ENCODE data around the gene LYZL4.

Gene LYZL4

GRCh38 chr3:42410370-42411131 is at the start of gene LYZL4:
TSS of gene LYZL4 (minus strand) at chr3:42410610. CDS start at chr3:42407251, 3,359 bp downstream.
- no peak for DNase-seq (ENCODE audit: low read depth)

GRCh38 chr3:42459151-42459550 is 48.7 kb upstream of the LYZL4 start:
- peak; percentile 20 for DNase-seq (ENCODE audit: low read depth)

- DNase-seq (ENCODE audit: low read depth), result no peak
Observed at GRCh38 chr3:42456211-42456610, 45.8 kb upstream of the LYZL4 start.

- no peak for DNase-seq (ENCODE audit: low read depth)
Observed at GRCh38 chr3:42451546-42452230, 41.3 kb upstream of the LYZL4 start.

GRCh38 chr3:42451116-42451515 is 40.7 kb upstream of the LYZL4 start:
- no peak for DNase-seq (ENCODE audit: low read depth)

- no peak for DNase-seq (ENCODE audit: low read depth)
Observed at GRCh38 chr3:42450567-42450966, 40.2 kb upstream of the LYZL4 start.

GRCh38 chr3:42447481-42447880 is 37.1 kb upstream of the LYZL4 start:
- no peak for DNase-seq (ENCODE audit: low read depth)

GRCh38 chr3:42446111-42447050 is 36.0 kb upstream of the LYZL4 start:
- DNase-seq (ENCODE audit: low read depth), result no peak

GRCh38 chr3:42443819-42444436 is 33.5 kb upstream of the LYZL4 start:
- peak; percentile 47 for DNase-seq (ENCODE audit: low read depth)

GRCh38 chr3:42443292-42443691 is 32.9 kb upstream of the LYZL4 start:
- DNase-seq (ENCODE audit: low read depth), result no peak

- no peak for DNase-seq (ENCODE audit: low read depth)
Observed at GRCh38 chr3:42442640-42443039, 32.2 kb upstream of the LYZL4 start.

- no peak for DNase-seq (ENCODE audit: low read depth)
Observed at GRCh38 chr3:42441791-42442190, 31.4 kb upstream of the LYZL4 start.

- no peak for DNase-seq (ENCODE audit: low read depth)
Observed at GRCh38 chr3:42440924-42441323, 30.5 kb upstream of the LYZL4 start.

- DNase-seq (ENCODE audit: low read depth), result no peak
Observed at GRCh38 chr3:42439261-42440115, 29.1 kb upstream of the LYZL4 start.

- DNase-seq (ENCODE audit: low read depth), result no peak
Observed at GRCh38 chr3:42438758-42439157, 28.3 kb upstream of the LYZL4 start.

GRCh38 chr3:42438193-42438592 is 27.8 kb upstream of the LYZL4 start:
- DNase-seq (ENCODE audit: low read depth), result no peak

- DNase-seq (ENCODE audit: low read depth), result no peak
Observed at GRCh38 chr3:42434777-42435380, 24.5 kb upstream of the LYZL4 start.

- DNase-seq (ENCODE audit: low read depth), result no peak
Observed at GRCh38 chr3:42432485-42432884, 22.1 kb upstream of the LYZL4 start.

- no peak for DNase-seq (ENCODE audit: low read depth)
Observed at GRCh38 chr3:42430781-42431532, 20.5 kb upstream of the LYZL4 start.

- no peak for DNase-seq (ENCODE audit: low read depth)
Observed at GRCh38 chr3:42428830-42429229, 18.4 kb upstream of the LYZL4 start.

All from CMK (cell line).